Lung microvascular endothelial cell (primary cell): ENCODE results near the gene MYB. TPM values are rescaled to one million over a fixed set of nuclear protein-coding genes. Genes with fewer than 3 reads are reported as not detected.
"Not testable (repeated sequence)": the region's sequence is repeated elsewhere in the genome, so short reads cannot be mapped to it uniquely, and the experiment has no call there.

Source experiments
- DNase-seq, 2 donors: peaks; one replicate each; pipeline versions ENCODE4 v3.0.0 to v3.0.0-alpha.2; 2010; ENCODE audit warnings: low read depth in 2 of 2
- total RNA-seq: library from RNA; depleted of rRNA; stranded (reverse); fragments of >200 nt; gene quantifications from 2 replicates; pipeline ENCODE4 v1.2.1, GENCODE V29; 2014

The MYB gene
- total RNA-seq = not detected in 2 replicates

- DNase-seq = peak; percentile 49 to 52
These were observed at the start of gene MYB for GRCh38 chr6:135180542-135181332. Gene MYB (plus strand): TSS chr6:135181308. CDS start chr6:135181514, 206 bp downstream.

- DNase-seq = no peak
These were observed 48.3 kb upstream of the MYB start for GRCh38 chr6:135132776-135133175.

- DNase-seq = no peak
These were observed 45.3 kb upstream of the MYB start for GRCh38 chr6:135135835-135136234.

- DNase-seq = no peak
These were observed 43.3 kb upstream of the MYB start for GRCh38 chr6:135137826-135138225.

GRCh38 chr6:135141182-135141581 is 39.9 kb upstream of the MYB start:
- DNase-seq = no peak

GRCh38 chr6:135141728-135142127 is 39.4 kb upstream of the MYB start:
- no peak for DNase-seq

- DNase-seq = not testable (repeated sequence)
These were observed 38.9 kb upstream of the MYB start for GRCh38 chr6:135142232-135142631.

- DNase-seq = no peak
These were observed 36.4 kb upstream of the MYB start for GRCh38 chr6:135144673-135145062.

- peak; percentile 38 to 49 for DNase-seq
These were observed 35.9 kb upstream of the MYB start for GRCh38 chr6:135145063-135145800.

GRCh38 chr6:135146162-135146934 is 34.8 kb upstream of the MYB start:
- DNase-seq = peak in 1 of 2 donors; percentile 7

- DNase-seq = no peak
These were observed 33.2 kb upstream of the MYB start for GRCh38 chr6:135147637-135148592.

GRCh38 chr6:135148889-135149288 is 32.2 kb upstream of the MYB start:
- DNase-seq = no peak

GRCh38 chr6:135149376-135149775 is 31.7 kb upstream of the MYB start:
- DNase-seq = no peak

- not testable (repeated sequence) for DNase-seq
These were observed 30.6 kb upstream of the MYB start for GRCh38 chr6:135150481-135150880.

- not testable (repeated sequence) for DNase-seq
These were observed 27.0 kb upstream of the MYB start for GRCh38 chr6:135154125-135154524.

GRCh38 chr6:135158397-135158796 is 22.7 kb upstream of the MYB start:
- no peak for DNase-seq

- DNase-seq = no peak
These were observed 21.6 kb upstream of the MYB start for GRCh38 chr6:135159531-135159930.

- no peak for DNase-seq
These were observed 19.4 kb upstream of the MYB start for GRCh38 chr6:135161411-135162395.

- peak; percentile 36 to 38 for DNase-seq
These were observed 18.2 kb upstream of the MYB start for GRCh38 chr6:135162678-135163439.
